Neuronal stem cell (in vitro differentiated cells): Measurements from ENCODE around the gene LINC00237.

Experiments
- DNase-seq: peaks from one replicate; pipeline ENCODE4 v3.0.0-alpha.2; 2013; ENCODE audit warnings: low spot score
- H2AFZ ChIP-seq: one replicate; pipeline ENCODE4 v1.6.1; 2013; ENCODE audit warnings: mild to moderate bottlenecking, low read length, inconsistent platforms
- H2AK5ac ChIP-seq: 2 replicates; pipeline ENCODE4 v1.6.1; 2013; ENCODE audit warnings: low read depth, mild to moderate bottlenecking, inconsistent platforms, low read length, moderate library complexity, mixed read lengths
- H2BK120ac ChIP-seq: 2 replicates; pipeline ENCODE4 v1.6.1; 2013; ENCODE audit warnings: low read depth, mild to moderate bottlenecking, inconsistent platforms, low read length, moderate library complexity, mixed read lengths
- H2BK12ac ChIP-seq: one replicate; pipeline ENCODE4 v1.6.1; 2013; ENCODE audit warnings: low read length, inconsistent platforms
- H2BK15ac ChIP-seq: 2 replicates; pipeline ENCODE4 v1.6.1; 2013; ENCODE audit warnings: mild to moderate bottlenecking, low read length, inconsistent platforms, mixed read lengths
- H2BK5ac ChIP-seq: one replicate; pipeline ENCODE4 v1.6.1; 2013; ENCODE audit warnings: inconsistent platforms, mild to moderate bottlenecking, low read length, moderate library complexity
- H3K14ac ChIP-seq: one replicate; pipeline ENCODE4 v1.6.1; 2013; ENCODE audit warnings: low read length, inconsistent platforms
- H3K18ac ChIP-seq: 2 replicates; pipeline ENCODE4 v1.6.1; 2013; ENCODE audit warnings: low read length, inconsistent platforms
- H3K23ac ChIP-seq: 2 replicates; pipeline ENCODE4 v1.6.1; 2013; ENCODE audit warnings: low read depth, mild to moderate bottlenecking, mixed read lengths, low read length, inconsistent platforms; ENCODE audit not compliant: poor library complexity
- H3K27ac ChIP-seq: replicated peaks from 3 replicates; pipeline ENCODE4 v1.5.1; 2013; ENCODE audit warnings: low read length, inconsistent platforms
- H3K27me3 ChIP-seq, 3 experiments: 2 replicates each; pipeline ENCODE4 v1.6.1; 2013; ENCODE audit warnings: low read length in 3 of 3, mild to moderate bottlenecking in 2 of 3, inconsistent platforms in 1 of 3, low read depth in 1 of 3, mixed read lengths in 1 of 3, moderate library complexity in 1 of 3; ENCODE audit not compliant: control insufficient read depth in 3 of 3, insufficient read depth in 3 of 3
- H3K36me3 ChIP-seq, 2 donors: replicated peaks in 1 of 2; 2 replicates each; pipeline ENCODE4 v1.6.1; 2013; ENCODE audit warnings: low read length in 2 of 2; ENCODE audit not compliant: control insufficient read depth in 2 of 2, insufficient read depth in 2 of 2
- H3K4ac ChIP-seq: 2 replicates; pipeline ENCODE4 v1.6.1; 2013; ENCODE audit warnings: inconsistent platforms, mild to moderate bottlenecking, low read length, moderate library complexity
- H3K4me1 ChIP-seq, 2 donors: 1 replicate in 1 of 2; 2 replicates in 1 of 2; pipeline ENCODE4 v1.6.1; 2013; ENCODE audit warnings: low read length in 2 of 2, low read depth in 1 of 2; ENCODE audit not compliant: control insufficient read depth in 2 of 2, insufficient read depth in 1 of 2
- H3K4me2 ChIP-seq: one replicate; pipeline ENCODE4 v1.6.1; 2013; ENCODE audit warnings: mild to moderate bottlenecking, low read length, inconsistent platforms; ENCODE audit not compliant: insufficient read depth, poor library complexity, severe bottlenecking
- H3K4me3 ChIP-seq, 2 donors: 2 replicates each; pipeline ENCODE4 v1.5.1; 2013; ENCODE audit warnings: low read length in 2 of 2, mild to moderate bottlenecking in 2 of 2, inconsistent platforms in 1 of 2, moderate library complexity in 1 of 2
- H3K79me1 ChIP-seq: one replicate; pipeline ENCODE4 v1.6.1; 2013; ENCODE audit warnings: low read depth, mild to moderate bottlenecking, inconsistent platforms, low read length, moderate library complexity
- H3K9ac ChIP-seq: one replicate; pipeline ENCODE4 v1.6.1; 2013; ENCODE audit warnings: mild to moderate bottlenecking, low read depth, low read length, inconsistent platforms; ENCODE audit not compliant: poor library complexity
- H3K9me3 ChIP-seq, 2 donors: replicated peaks in 1 of 2; 2 replicates each; pipeline versions ENCODE3 to v1.6.1; 2013; ENCODE audit warnings: low read length in 2 of 2, mild to moderate bottlenecking in 2 of 2, inconsistent platforms in 1 of 2, low read depth in 1 of 2, mixed read lengths in 1 of 2, moderate library complexity in 1 of 2; ENCODE audit not compliant: control insufficient read depth in 2 of 2, insufficient read depth in 1 of 2
- H4K8ac ChIP-seq: one replicate; pipeline ENCODE4 v1.6.1; 2013; ENCODE audit warnings: low read depth, mild to moderate bottlenecking, inconsistent platforms, low read length, moderate library complexity
- H4K91ac ChIP-seq: one replicate; pipeline ENCODE4 v1.6.1; 2013; ENCODE audit warnings: low read length, low read depth, mild to moderate bottlenecking, inconsistent platforms; ENCODE audit not compliant: poor library complexity
- WGBS, 2 donors: extraction: QIAGEN DNeasy Blood & Tissue Kit; methylation state at CpG; one replicate each; pipeline ENCODE4 v1.1.7; 2013; ENCODE audit warnings: missing lambda C conversion rate in 2 of 2, mixed read lengths in 1 of 2; ENCODE audit not compliant: insufficient read length in 2 of 2, insufficient replicate concordance in 1 of 2; ENCODE audit errors: extremely low coverage in 2 of 2; 5-methylcytosine and 5-hydroxymethylcytosine counted together

LINC00237 gene

DNA sequence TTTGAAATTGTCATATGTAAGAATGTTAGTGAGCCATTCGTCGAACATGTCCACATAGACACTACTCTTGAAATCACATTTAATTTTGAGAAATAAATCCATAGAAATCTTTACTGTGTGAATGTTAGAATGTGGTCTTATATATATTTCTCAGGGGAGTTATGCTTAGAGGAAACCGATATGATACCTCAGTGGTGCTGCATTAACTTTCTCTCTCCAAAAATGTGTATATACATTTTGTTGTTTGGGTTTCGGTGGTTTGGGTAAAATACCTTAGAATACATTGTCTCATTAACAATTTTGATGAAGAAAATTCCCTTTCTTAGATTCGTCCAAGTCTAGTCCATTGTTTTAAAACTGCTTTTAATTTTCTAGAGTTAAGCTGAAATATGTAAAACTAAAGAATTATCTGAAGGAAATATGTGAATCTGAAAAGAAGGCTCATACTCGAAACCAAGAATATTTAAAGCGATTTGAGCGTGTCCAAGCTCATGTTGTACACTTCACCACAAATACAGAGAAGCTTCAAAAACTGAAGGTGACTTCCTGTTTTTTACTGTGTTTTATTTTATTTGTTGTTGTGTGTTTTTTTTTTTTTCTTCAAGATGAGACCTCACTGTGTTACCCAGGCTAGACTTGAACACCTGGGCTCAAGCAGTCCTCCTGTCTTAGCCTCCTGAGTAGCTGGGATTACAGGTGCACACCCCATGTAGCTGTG, 30.0 kb upstream of the LINC00237 start:
- Histone ChIP-seq H2BK5ac (no peak overlapping the region), H3K9ac (no peak overlapping the region), H3K23ac (no peak overlapping the region)

GRCh38 chr20:21134883-21135493, 28.8 kb upstream of the LINC00237 start:
- Histone ChIP-seq H3K4me2 (no peak overlapping the region), H3K14ac (no peak overlapping the region), H4K91ac (no peak overlapping the region), H2BK120ac (no peak overlapping the region), H3K4me1 (peaks cover 0 to under 1% of the 10 kb centered on the region in 2 donors), H3K79me1 (no peaks in the 10 kb centered on the region), H3K27me3 (no peaks in the 10 kb centered on the region), H2BK15ac (no peak overlapping the region), H2BK5ac (no peak overlapping the region), H3K4ac (no peak overlapping the region), H2AFZ (no peak overlapping the region), H3K9me3 (no peaks in the 10 kb centered on the region), H3K18ac (no peak overlapping the region), H3K36me3 (peaks cover under 1 to 1% of the 10 kb centered on the region in 2 donors), H3K27ac (no peak overlapping the region), H4K8ac (no peak overlapping the region), H2BK12ac (no peak overlapping the region), H3K23ac (no peak overlapping the region), H3K4me3 (no peak overlapping the region), H2AK5ac (no peak overlapping the region), H3K9ac (no peak overlapping the region)
- DNase-seq: no peak
- no CpG with 5 or more reads among the region's 10 CpGs for WGBS, 2 donors

More for the DNA sequence above, 30.0 kb upstream of the LINC00237 start:
- H2AFZ ChIP-seq: no peak overlapping the region
- H3K27me3 ChIP-seq: no peaks in the 10 kb centered on the region
- H2BK120ac ChIP-seq: no peak overlapping the region
- H2BK12ac ChIP-seq: no peak overlapping the region
- H3K14ac ChIP-seq: no peak overlapping the region
- H2BK15ac ChIP-seq: no peak overlapping the region
- H3K4ac ChIP-seq: no peak overlapping the region
- no peak overlapping the region for H2AK5ac ChIP-seq
- H4K8ac ChIP-seq: no peak overlapping the region
- no CpG with 5 or more reads among the region's 8 CpGs for WGBS, 2 donors
- no peak for DNase-seq
- H3K27ac ChIP-seq: no peak overlapping the region
- H4K91ac ChIP-seq: no peak overlapping the region
- H3K4me2 ChIP-seq: no peak overlapping the region
- H3K18ac ChIP-seq: no peak overlapping the region
- no peaks in the 10 kb centered on the region for H3K4me1 ChIP-seq
- H3K4me3 ChIP-seq: no peak overlapping the region
- peaks cover 1 to 3% of the 10 kb centered on the region in 2 donors for H3K36me3 ChIP-seq
- H3K9me3 ChIP-seq: no peaks in the 10 kb centered on the region
- H3K79me1 ChIP-seq: no peaks in the 10 kb centered on the region

GRCh38 chr20:21133917-21134622, 27.9 kb upstream of the LINC00237 start:
- WGBS, 2 donors: no CpG with 5 or more reads among the region's 16 CpGs
- peaks cover 0 to 1% of the 10 kb centered on the region in 2 donors for H3K36me3 ChIP-seq
- H2AK5ac ChIP-seq: no peak overlapping the region

GRCh38 chr20:21133404-21133803, 27.2 kb upstream of the LINC00237 start:
- no peak for DNase-seq
- WGBS, 2 donors: no CpG with 5 or more reads among the region's 4 CpGs
- no peak overlapping the region for H3K14ac ChIP-seq
- no peak overlapping the region for H3K4me2 ChIP-seq
- no peak overlapping the region for H2AK5ac ChIP-seq
- no peak overlapping the region for H3K4me3 ChIP-seq
- H2BK5ac ChIP-seq: peak overlapping the region; percentile 21
- H3K79me1 ChIP-seq: no peaks in the 10 kb centered on the region
- no peak overlapping the region for H4K8ac ChIP-seq
- peaks cover 0 to 1% of the 10 kb centered on the region in 2 donors for H3K36me3 ChIP-seq
- H2BK15ac ChIP-seq: no peak overlapping the region
- no peak overlapping the region for H3K4ac ChIP-seq
- H3K9ac ChIP-seq: no peak overlapping the region
- no peaks in the 10 kb centered on the region for H3K27me3 ChIP-seq
- peak overlapping the region; percentile 41 for H3K18ac ChIP-seq
- H4K91ac ChIP-seq: no peak overlapping the region
- peaks cover 0 to 2% of the 10 kb centered on the region in 2 donors for H3K4me1 ChIP-seq
- H2BK12ac ChIP-seq: no peak overlapping the region
- no peak overlapping the region for H2BK120ac ChIP-seq
- no peak overlapping the region for H2AFZ ChIP-seq
- no peak overlapping the region for H3K27ac ChIP-seq
- H3K9me3 ChIP-seq: no peaks in the 10 kb centered on the region
- H3K23ac ChIP-seq: no peak overlapping the region

More at GRCh38 chr20:21133917-21134622, 27.9 kb upstream of the LINC00237 start:
- peak overlapping the region; percentile 21 for H2BK5ac ChIP-seq
- H4K8ac ChIP-seq: no peak overlapping the region
- H3K9me3 ChIP-seq: no peaks in the 10 kb centered on the region
- no peak for DNase-seq
- no peak overlapping the region for H2BK15ac ChIP-seq
- H3K4me1 ChIP-seq: peaks cover 0 to 2% of the 10 kb centered on the region in 2 donors
- no peak overlapping the region for H4K91ac ChIP-seq
- H2BK12ac ChIP-seq: no peak overlapping the region
- no peak overlapping the region for H3K14ac ChIP-seq
- no peaks in the 10 kb centered on the region for H3K27me3 ChIP-seq
- no peak overlapping the region for H3K27ac ChIP-seq
- H2BK120ac ChIP-seq: no peak overlapping the region
- no peak overlapping the region for H3K4me3 ChIP-seq
- no peak overlapping the region for H3K9ac ChIP-seq
- no peak overlapping the region for H3K23ac ChIP-seq
- peak overlapping the region; percentile 41 for H3K18ac ChIP-seq
- H2AFZ ChIP-seq: no peak overlapping the region
- no peaks in the 10 kb centered on the region for H3K79me1 ChIP-seq
- H3K4ac ChIP-seq: no peak overlapping the region
- H3K4me2 ChIP-seq: no peak overlapping the region
